SK-N-SH (cell line): Measurements from ENCODE around the gene SLC9A5. TPM values are rescaled to one million over a fixed set of nuclear protein-coding genes. Genes with fewer than 3 reads are reported as not detected.

ENCODE experiments used
- CTCF ChIA-PET: fragments of 300-600, 350-600 bp; formaldehyde crosslinking; extraction: SDS; loops from one replicate; lab custom pipeline; 2021; lab: Yijun Ruan, JAX
- POLR2A ChIA-PET: fragments of 350-600 bp; sonication (Branson Sonifier 250); formaldehyde crosslinking; extraction: SDS; loops from one replicate; lab custom pipeline; 2020; ENCODE audit warnings: antibody characterized with exemption, inconsistent platforms; lab: Yijun Ruan, JAX
- DNase-seq: peaks from one replicate; pipeline ENCODE4 v3.0.0; 2012
- H2AFZ ChIP-seq: fragments of 200-600 bp; sonication (generic); 2 replicates; pipeline ENCODE4 v1.8.1; 2016; ENCODE audit warnings: antibody characterized with exemption, mild to moderate bottlenecking, low read depth
- H3F3A ChIP-seq: fragments of 200-600 bp; sonication (generic); replicated peaks from 2 replicates; pipeline ENCODE3; 2016; ENCODE audit warnings: antibody characterized with exemption, mild to moderate bottlenecking; ENCODE audit not compliant: insufficient read depth
- H3K27ac ChIP-seq, 2 experiments: fragments of 200-500 bp in 1 of 2; fragments of 200-600 bp in 1 of 2; sonication (Bioruptor generic) in 1 of 2; sonication (generic), shearing (Covaris generic) in 1 of 2; 2 replicates each; pipeline versions ENCODE4 v1.5.1 to v1.6.1; 2014 to 2016; ENCODE audit warnings: low read depth in 2 of 2, inconsistent platforms in 1 of 2, low read length in 1 of 2, mild to moderate bottlenecking in 1 of 2, mixed read lengths in 1 of 2
- H3K27me3 ChIP-seq: fragments of 200-600 bp; sonication (generic), shearing (Covaris generic); 2 replicates; pipeline ENCODE4 v1.6.1; 2016; ENCODE audit warnings: mixed run types; ENCODE audit not compliant: insufficient read depth
- H3K36me3 ChIP-seq, 2 experiments: fragments of 200-500 bp in 1 of 2; fragments of 200-600 bp in 1 of 2; sonication (Bioruptor generic) in 1 of 2; sonication (generic) in 1 of 2; replicated peaks in 1 of 2; 2 replicates each; pipeline versions ENCODE3 to v1.5.1; 2014 to 2016; ENCODE audit warnings: low read length in 1 of 2, mild to moderate bottlenecking in 1 of 2; ENCODE audit not compliant: insufficient read depth in 2 of 2, control insufficient read depth in 1 of 2
- H3K4me1 ChIP-seq, 2 experiments: fragments of 200-500 bp in 1 of 2; fragments of 200-600 bp in 1 of 2; sonication (Bioruptor generic) in 1 of 2; sonication (generic), shearing (Covaris generic) in 1 of 2; 2 replicates each; pipeline versions ENCODE4 v1.5.1 to v1.6.1; 2014 to 2016; ENCODE audit warnings: low read depth in 1 of 2, low read length in 1 of 2, mixed run types in 1 of 2; ENCODE audit not compliant: insufficient read depth in 2 of 2, control insufficient read depth in 1 of 2
- H3K4me2 ChIP-seq: fragments of 200-600 bp; sonication (generic), shearing (Covaris generic); 2 replicates; pipeline ENCODE4 v1.6.1; 2017; ENCODE audit warnings: mixed run types
- H3K4me3 ChIP-seq, 2 experiments: fragments of 200-500 bp in 1 of 2; fragments of 200-600 bp in 1 of 2; sonication (Bioruptor generic) in 1 of 2; sonication (generic), shearing (Covaris generic) in 1 of 2; 2 replicates each; pipeline versions ENCODE4 v1.5.1 to v1.8.1; 2014 to 2016; ENCODE audit warnings: low read depth in 2 of 2, inconsistent platforms in 1 of 2, low read length in 1 of 2, mild to moderate bottlenecking in 1 of 2, mixed read lengths in 1 of 2, moderate library complexity in 1 of 2
- H3K79me2 ChIP-seq: fragments of 200-600 bp; sonication (generic); 2 replicates; pipeline ENCODE4 v1.8.1; 2017; ENCODE audit warnings: mild to moderate bottlenecking; ENCODE audit not compliant: insufficient read depth
- H3K9ac ChIP-seq: fragments of 200-600 bp; sonication (generic); 2 replicates; pipeline ENCODE4 v1.6.1; 2017; ENCODE audit warnings: mixed run types
- H3K9me2 ChIP-seq: fragments of 200-600 bp; sonication (generic); 2 replicates; pipeline ENCODE4 v1.6.1; 2017; ENCODE audit warnings: mixed run types
- H3K9me3 ChIP-seq: fragments of 200-600 bp; sonication (generic); 2 replicates; pipeline ENCODE4 v1.6.1; 2017; ENCODE audit warnings: mixed run types, mild to moderate bottlenecking, moderate library complexity
- H4K20me1 ChIP-seq: fragments of 200-600 bp; sonication (generic); 2 replicates; pipeline ENCODE4 v1.6.1; 2017; ENCODE audit warnings: mild to moderate bottlenecking, mixed run types; ENCODE audit not compliant: insufficient read depth
- CTCF ChIP-seq: fragments of 200-600 bp; sonication (generic); IDR thresholded peaks from 2 replicates; pipeline ENCODE4 v1.6.1; 2017; ENCODE audit warnings: antibody characterized with exemption, mild to moderate bottlenecking, moderate library complexity
- EP300 ChIP-seq, 2 experiments: IDR thresholded peaks; 2 replicates each; pipeline versions ENCODE4 v1.4.0 to v1.6.1; 2012; ENCODE audit warnings: borderline replicate concordance in 1 of 2, low read depth in 1 of 2, low read length in 1 of 2
- FOSL2 ChIP-seq: IDR thresholded peaks from 2 replicates; pipeline ENCODE4 v1.4.0; 2012; ENCODE audit warnings: low read depth, mild to moderate bottlenecking, moderate library complexity, borderline replicate concordance
- FOXJ3 ChIP-seq: sonication (generic); formaldehyde crosslinking; IDR thresholded peaks from 2 replicates; pipeline ENCODE4 v1.5.1; 2020; ENCODE audit warnings: mild to moderate bottlenecking, missing genetic modification reagents
- GATA2 ChIP-seq: sonication (generic); formaldehyde crosslinking; IDR thresholded peaks from 2 replicates; pipeline ENCODE4 v1.5.0; 2020; ENCODE audit warnings: mild to moderate bottlenecking, missing genetic modification reagents
- JUND ChIP-seq: IDR thresholded peaks from 2 replicates; pipeline ENCODE4 v1.4.0; 2012
- MEF2A ChIP-seq: IDR thresholded peaks from 2 replicates; pipeline ENCODE4 v1.4.0; 2012; ENCODE audit warnings: low read depth, borderline replicate concordance
- MXI1 ChIP-seq: IDR thresholded peaks from 2 replicates; pipeline ENCODE4 v1.6.1; 2012; ENCODE audit warnings: mild to moderate bottlenecking, low read depth, low read length, improper control_type of control experiment
- PBX3 ChIP-seq: IDR thresholded peaks from 2 replicates; pipeline ENCODE4; 2012
- RAD21 ChIP-seq: IDR thresholded peaks from 2 replicates; pipeline ENCODE4 v1.6.1; 2012; ENCODE audit warnings: mild to moderate bottlenecking, low read length
- RCOR1 ChIP-seq: fragments of 150-350 bp; IDR thresholded peaks from 2 replicates; pipeline ENCODE4 v1.6.1; 2017; ENCODE audit warnings: antibody characterized with exemption, low read length
- REST ChIP-seq: IDR thresholded peaks from 2 replicates; pipeline ENCODE4 v1.6.1; 2012; ENCODE audit warnings: mild to moderate bottlenecking, low read depth, low read length, moderate library complexity
- TCF12 ChIP-seq: IDR thresholded peaks from 2 replicates; pipeline ENCODE4 v1.4.0; 2012
- TEAD4 ChIP-seq: IDR thresholded peaks from 2 replicates; pipeline ENCODE4 v1.4.0; 2012; ENCODE audit warnings: mild to moderate bottlenecking, borderline replicate concordance; ENCODE audit not compliant: insufficient read depth
- USF1 ChIP-seq: IDR thresholded peaks from 2 replicates; pipeline ENCODE4 v1.4.0; 2012; ENCODE audit warnings: low read depth, borderline replicate concordance
- USF2 ChIP-seq: fragments of 150-350 bp; IDR thresholded peaks from 2 replicates; pipeline ENCODE4 v1.6.1; 2017; ENCODE audit warnings: antibody characterized with exemption, low read length, low read depth, borderline replicate concordance
- ZBTB33 ChIP-seq: IDR thresholded peaks from 2 replicates; pipeline ENCODE4 v1.4.0; 2012; ENCODE audit warnings: low read depth, borderline replicate concordance
- WGBS: methylation state at CpG from one replicate; pipeline ENCODE4 v1.1.6; 2017; ENCODE audit warnings: low lambda C conversion rate; 5-methylcytosine and 5-hydroxymethylcytosine counted together
- polyA plus RNA-seq, 3 experiments: library from polyadenylated mRNA; depleted of rRNA; stranded (reverse); fragments of >200 nt; gene quantifications; 2 replicates each; pipeline ENCODE4 v1.2.3, GENCODE V29; 2012

The SLC9A5 gene
- polyA plus RNA-seq, 1 of the 3 experiments (the other 2 are of a cell fraction) = 4.1 TPM

- TF ChIP-seq FOXJ3 (CRISPR knock-in tag) (no peak), MEF2A (no peak), JUND (peak; percentile 96), TEAD4 (peak; percentile 91), REST (peak; percentile 42), TCF12 (peak; percentile 84), GATA2 (CRISPR knock-in tag) (no peak), RCOR1 (no peak)
These were observed 28.7 kb downstream of the SLC9A5 start (continued) for GRCh38 chr16:67277294-67277998.

GRCh38 chr16:67277999-67278772 lies 29.4 kb downstream of the SLC9A5 start:
- ChIA-PET POLR2A (no interaction called here), CTCF (interaction anchor here (0.6 to 2.2 kb wide), 36 partner anchors 8 to 396 kb away, joined by 3 to 12 read pairs (median 3); partner anchors contain the start of genes ATP6V0D1, KCTD19, LRRC36 and SLC9A5)
- peaks cover 34% of the 10 kb centered on the region for H3K79me2 ChIP-seq
- H3K27ac ChIP-seq = peak overlapping the region; percentile 54 to 100
- peaks cover 28% of the 10 kb centered on the region for H3F3A ChIP-seq
- H2AFZ ChIP-seq = no peak overlapping the region
- 0% methylated on average over 6 of the region's 13 CpGs for WGBS
- no peaks in the 10 kb centered on the region for H4K20me1 ChIP-seq
- peak overlapping the region; percentile 82 for H3K9ac ChIP-seq
- no peaks in the 10 kb centered on the region for H3K9me3 ChIP-seq
- peaks cover 20 to 35% of the 10 kb centered on the region in 2 experiments for H3K36me3 ChIP-seq
- peaks cover 25 to 29% of the 10 kb centered on the region in 2 experiments; a peak in 3 of 4 replicates for H3K4me1 ChIP-seq
- H3K9me2 ChIP-seq = no peaks in the 10 kb centered on the region
- H3K4me2 ChIP-seq = peak overlapping the region; percentile 96
- no peak for DNase-seq
- H3K27me3 ChIP-seq = no peaks in the 10 kb centered on the region
- peak overlapping the region; percentile 64 for H3K4me3 ChIP-seq
- TF ChIP-seq TCF12 (peak; percentile 71), CTCF (no peak), USF2 (no peak), RAD21 (no peak), MEF2A (no peak), MXI1 (no peak), PBX3 (0 out of 2 replicates have a peak, but pooled peaks have one; percentile 3), USF1 (no peak), ZBTB33 (0 out of 2 replicates have a peak, but pooled peaks have one; percentile 38), FOSL2 (peak; percentile 81; the same call in 1 of the 2 replicates), EP300 (IDR thresholded peaks at IDR 0.05; ENCODE audit: borderline replicate concordance in 1 of 2, low read depth in 1 of 2, low read length in 1 of 2) (peak in 1 of 2 experiments; percentile 66; a peak in 1 of 4 replicates)
